NCI-H524 (cell line): ENCODE measurements around the gene RHOF.

ENCODE experiments used
- DNase-seq, 2 experiments: peaks; one replicate each; lab custom pipeline; 2025; lab: John Stamatoyannopoulos, UW

RHOF gene

GRCh38 chr12:121819212-121819949 is 25.9 kb upstream of the RHOF start:
- no peak for DNase-seq

GRCh38 chr12:121817648-121818043 is 24.2 kb upstream of the RHOF start:
- no peak for DNase-seq

GRCh38 chr12:121816925-121817647 is 23.6 kb upstream of the RHOF start:
- DNase-seq = no peak

- no peak for DNase-seq
These were observed 21.8 kb upstream of the RHOF start for GRCh38 chr12:121815263-121815662.

GRCh38 chr12:121814429-121815119 is 21.1 kb upstream of the RHOF start:
- DNase-seq = no peak

- DNase-seq = no peak
These were observed 20.5 kb upstream of the RHOF start for GRCh38 chr12:121813951-121814350.

- no peak for DNase-seq
These were observed 19.7 kb upstream of the RHOF start for GRCh38 chr12:121812921-121813896.

- DNase-seq = no peak
These were observed 18.9 kb upstream of the RHOF start for GRCh38 chr12:121812320-121812871.

- DNase-seq = peak in 1 of 2 experiments; percentile 48
These were observed 18.2 kb upstream of the RHOF start for GRCh38 chr12:121811434-121812319.

GRCh38 chr12:121810833-121811433 is 17.4 kb upstream of the RHOF start:
- no peak for DNase-seq

GRCh38 chr12:121810234-121810817 is 16.8 kb upstream of the RHOF start:
- DNase-seq = no peak

GRCh38 chr12:121809712-121810116 is 16.2 kb upstream of the RHOF start:
- no peak for DNase-seq

GRCh38 chr12:121808623-121809022 is 15.1 kb upstream of the RHOF start:
- no peak for DNase-seq

- no peak for DNase-seq
These were observed 14.3 kb upstream of the RHOF start for GRCh38 chr12:121807642-121808347.

GRCh38 chr12:121806546-121807423 is 13.3 kb upstream of the RHOF start:
- DNase-seq = no peak

- DNase-seq = no peak
These were observed 12.6 kb upstream of the RHOF start for GRCh38 chr12:121806009-121806545.

GRCh38 chr12:121805171-121806008 is 11.9 kb upstream of the RHOF start:
- DNase-seq = peak in 1 of 2 experiments; percentile 15
